GM21717 (cell line): Measurements from ENCODE around the gene LRRN2.
"Not testable (repeated sequence)": the region's sequence is repeated elsewhere in the genome, so short reads cannot be mapped to it uniquely, and the experiment has no call there.

Experiments
- ATAC-seq: cut with Tn5 transposase; IDR thresholded peaks from one replicate; pipeline ENCODE4 v1.9.1; 2021; ENCODE audit warnings: mild to moderate bottlenecking, moderate library complexity; ENCODE audit not compliant: unreplicated experiment

The LRRN2 gene

GRCh38 chr1:204692841-204693356, 7.4 kb upstream of the LRRN2 start:
- no peak for ATAC-seq

- no peak for ATAC-seq
These were observed 6.8 kb upstream of the LRRN2 start for GRCh38 chr1:204692325-204692840.

- not testable (repeated sequence) for ATAC-seq
These were observed 5.8 kb upstream of the LRRN2 start for GRCh38 chr1:204691328-204691730.

GRCh38 chr1:204688776-204689175, 3.2 kb upstream of the LRRN2 start:
- no peak for ATAC-seq

- ATAC-seq, result no peak
These were observed 2.5 kb upstream of the LRRN2 start for GRCh38 chr1:204688007-204688406.

GRCh38 chr1:204684571-204685235, 835 bp downstream of the LRRN2 start:
- ATAC-seq, result no peak

- no peak for ATAC-seq
These were observed 1.4 kb downstream of the LRRN2 start for GRCh38 chr1:204684206-204684570.

GRCh38 chr1:204683284-204684205, 2.0 kb downstream of the LRRN2 start:
- no peak for ATAC-seq

- no peak for ATAC-seq
These were observed 5.1 kb downstream of the LRRN2 start for GRCh38 chr1:204680461-204680860.

GRCh38 chr1:204680051-204680450, 5.5 kb downstream of the LRRN2 start:
- no peak for ATAC-seq

GRCh38 chr1:204678721-204679475, 6.6 kb downstream of the LRRN2 start:
- no peak for ATAC-seq

GRCh38 chr1:204677864-204678263, 7.7 kb downstream of the LRRN2 start:
- no peak for ATAC-seq

- ATAC-seq, result no peak
These were observed 9.5 kb downstream of the LRRN2 start for GRCh38 chr1:204676043-204676442.

- ATAC-seq, result no peak
These were observed 11.5 kb downstream of the LRRN2 start for GRCh38 chr1:204673909-204674649.

GRCh38 chr1:204673209-204673608, 12.3 kb downstream of the LRRN2 start:
- no peak for ATAC-seq

GRCh38 chr1:204672482-204673121, 12.9 kb downstream of the LRRN2 start:
- ATAC-seq, result no peak

- ATAC-seq, result no peak
These were observed 13.5 kb downstream of the LRRN2 start for GRCh38 chr1:204672069-204672468.

GRCh38 chr1:204670152-204670927, 15.2 kb downstream of the LRRN2 start:
- ATAC-seq, result no peak

GRCh38 chr1:204669579-204669978, 16.0 kb downstream of the LRRN2 start:
- no peak for ATAC-seq
